H1 (cell line): ENCODE data around the gene IL12RB2. TPM values are rescaled to one million over a fixed set of nuclear protein-coding genes. Genes with fewer than 3 reads are reported as not detected.

Experiments used
- CTCF ChIA-PET: fragments of 300-600 bp; sonication (Branson Sonifier 250); formaldehyde crosslinking; loops from one replicate; lab custom pipeline; 2021; ENCODE audit not compliant: partially characterized antibody; lab: Charles Lee
- POLR2A ChIA-PET: fragments of 300-600 bp; sonication (Branson Sonifier 250); formaldehyde crosslinking; loops from one replicate; lab custom pipeline; 2021; ENCODE audit warnings: inconsistent platforms; ENCODE audit not compliant: partially characterized antibody; lab: Charles Lee
- DNase-seq, 2 experiments: peaks; one replicate each; pipeline versions ENCODE4 v3.0.0 to v3.0.0-alpha.2; 2010 to 2022; ENCODE audit warnings: low spot score in 2 of 2, low read depth in 1 of 2, mixed read lengths in 1 of 2
- FAIRE-seq: peaks from 2 replicates; lab custom pipeline; 2011; peaks lifted over from hg19 to GRCh38; lab: Jason Lieb, UNC
- H2AFZ ChIP-seq: 2 replicates; pipeline ENCODE4 v1.8.1; 2012; ENCODE audit warnings: low read length, inconsistent platforms
- H2AK5ac ChIP-seq: 2 replicates; pipeline ENCODE4 v1.6.1; 2013; ENCODE audit warnings: low read depth, low read length
- H2BK120ac ChIP-seq: replicated peaks from 2 replicates; pipeline ENCODE3; 2013; ENCODE audit warnings: low read depth, low read length, inconsistent platforms
- H2BK12ac ChIP-seq: 2 replicates; pipeline ENCODE4 v1.6.1; 2013; ENCODE audit warnings: low read depth, low read length
- H2BK15ac ChIP-seq: 2 replicates; pipeline ENCODE4 v1.6.1; 2013; ENCODE audit warnings: low read length
- H2BK20ac ChIP-seq: 2 replicates; pipeline ENCODE4 v1.6.1; 2013; ENCODE audit warnings: low read length
- H2BK5ac ChIP-seq: 2 replicates; pipeline ENCODE4 v1.6.1; 2013; ENCODE audit warnings: low read depth, low read length
- H3K14ac ChIP-seq: 2 replicates; pipeline ENCODE4 v1.6.1; 2013; ENCODE audit warnings: inconsistent platforms; ENCODE audit not compliant: insufficient read length
- H3K18ac ChIP-seq: 2 replicates; pipeline ENCODE4 v1.6.1; 2013; ENCODE audit warnings: low read length; ENCODE audit errors: extremely low read depth
- H3K23ac ChIP-seq: 2 replicates; pipeline ENCODE4 v1.6.1; 2013; ENCODE audit warnings: inconsistent platforms; ENCODE audit not compliant: insufficient read length
- H3K23me2 ChIP-seq: 2 replicates; pipeline ENCODE4 v1.6.1; 2013; ENCODE audit warnings: low read depth, low read length
- H3K27ac ChIP-seq: 2 replicates; pipeline ENCODE4 v1.6.1; 2011; ENCODE audit warnings: low read depth, low read length, inconsistent platforms
- H3K27me3 ChIP-seq, 4 experiments: replicated peaks in 1 of 4; 1 replicate in 1 of 4; 2 replicates in 3 of 4; pipeline versions ENCODE4 v1.6.1 to v1.8.1; 2011 to 2013; ENCODE audit warnings: low read length in 3 of 4, mild to moderate bottlenecking in 3 of 4, inconsistent platforms in 2 of 4, mixed read lengths in 2 of 4, moderate library complexity in 1 of 4; ENCODE audit not compliant: control insufficient read depth in 3 of 4, insufficient read depth in 3 of 4; ENCODE audit errors: extremely low read depth in 1 of 4
- H3K36me3 ChIP-seq, 4 experiments: 2 replicates each; pipeline versions ENCODE4 v1.6.1 to v1.8.1; 2011 to 2013; ENCODE audit warnings: mild to moderate bottlenecking in 4 of 4, low read length in 3 of 4, moderate library complexity in 2 of 4, control low read depth in 1 of 4, inconsistent platforms in 1 of 4; ENCODE audit not compliant: insufficient read depth in 4 of 4, control insufficient read depth in 2 of 4
- H3K4ac ChIP-seq: replicated peaks from 2 replicates; pipeline ENCODE3; 2013; ENCODE audit warnings: low read length, low read depth, mixed read lengths, inconsistent platforms; ENCODE audit not compliant: insufficient read length
- H3K4me1 ChIP-seq, 4 experiments: replicated peaks in 1 of 4; 1 replicate in 1 of 4; 2 replicates in 3 of 4; pipeline versions ENCODE4 v1.6.1 to v1.8.1; 2011 to 2013; ENCODE audit warnings: low read length in 3 of 4, inconsistent platforms in 2 of 4, mixed read lengths in 1 of 4; ENCODE audit not compliant: insufficient read depth in 4 of 4, control insufficient read depth in 3 of 4
- H3K4me2 ChIP-seq, 2 experiments: 2 replicates each; pipeline versions ENCODE4 v1.6.1 to v1.8.1; 2011 to 2013; ENCODE audit warnings: low read depth in 2 of 2, low read length in 2 of 2, control low read depth in 1 of 2, inconsistent platforms in 1 of 2, mild to moderate bottlenecking in 1 of 2; ENCODE audit not compliant: insufficient read depth in 1 of 2
- H3K4me3 ChIP-seq, 4 experiments: fragments of 200-600, 300-600 bp in 1 of 4; sonication (generic), shearing (Covaris generic), sonication (Bioruptor Twin) in 1 of 4; 2 replicates each; pipeline versions ENCODE4 v1.5.1 to v1.8.1; 2011 to 2016; ENCODE audit warnings: low read length in 4 of 4, low read depth in 3 of 4, control low read depth in 2 of 4, inconsistent platforms in 2 of 4, mild to moderate bottlenecking in 2 of 4, mixed read lengths in 1 of 4, moderate library complexity in 1 of 4; ENCODE audit not compliant: insufficient read depth in 2 of 4; ENCODE audit errors: extremely low read depth in 1 of 4
- H3K56ac ChIP-seq: replicated peaks from 2 replicates; pipeline ENCODE3; 2013; ENCODE audit warnings: low read depth, mild to moderate bottlenecking, mixed read lengths, low read length, inconsistent platforms; ENCODE audit not compliant: insufficient read length
- H3K79me1 ChIP-seq: 2 replicates; pipeline ENCODE4 v1.6.1; 2013; ENCODE audit warnings: low read depth, low read length, control low read depth
- H3K79me2 ChIP-seq, 2 experiments: 2 replicates each; pipeline versions ENCODE4 v1.6.1 to v1.8.1; 2012 to 2013; ENCODE audit warnings: low read length in 2 of 2, mild to moderate bottlenecking in 2 of 2, inconsistent platforms in 1 of 2; ENCODE audit not compliant: insufficient read depth in 2 of 2, control insufficient read depth in 1 of 2
- H3K9ac ChIP-seq, 4 experiments: replicated peaks in 1 of 4; 1 replicate in 1 of 4; 2 replicates in 3 of 4; pipeline versions ENCODE4 v1.6.1 to v1.8.1; 2011 to 2013; ENCODE audit warnings: low read depth in 3 of 4, low read length in 3 of 4, control low read depth in 2 of 4, mild to moderate bottlenecking in 2 of 4, moderate library complexity in 2 of 4, inconsistent platforms in 1 of 4; ENCODE audit errors: extremely low read depth in 1 of 4
- H3K9me3 ChIP-seq, 2 experiments: 2 replicates each; pipeline versions ENCODE4 v1.6.1 to v1.8.1; 2012 to 2013; ENCODE audit warnings: mild to moderate bottlenecking in 2 of 2, moderate library complexity in 2 of 2, control low read depth in 1 of 2, inconsistent platforms in 1 of 2, low read depth in 1 of 2, low read length in 1 of 2, mixed read lengths in 1 of 2; ENCODE audit not compliant: insufficient read depth in 2 of 2
- H4K20me1 ChIP-seq, 2 experiments: replicated peaks in 1 of 2; 2 replicates each; pipeline versions ENCODE3 to v1.8.1; 2011 to 2013; ENCODE audit warnings: inconsistent platforms in 2 of 2, low read length in 2 of 2, mild to moderate bottlenecking in 1 of 2; ENCODE audit not compliant: insufficient read depth in 2 of 2, control insufficient read depth in 1 of 2
- H4K5ac ChIP-seq: 2 replicates; pipeline ENCODE4 v1.6.1; 2013; ENCODE audit warnings: low read length, low read depth, mixed read lengths, inconsistent platforms; ENCODE audit not compliant: insufficient read length
- H4K8ac ChIP-seq: 2 replicates; pipeline ENCODE4 v1.8.0; 2013; ENCODE audit warnings: mild to moderate bottlenecking, moderate library complexity, low read length, inconsistent platforms; ENCODE audit not compliant: insufficient read depth; ENCODE audit errors: extremely low read depth
- H4K91ac ChIP-seq: replicated peaks from 2 replicates; pipeline ENCODE3; 2013; ENCODE audit warnings: low read length, mixed read lengths, inconsistent platforms; ENCODE audit not compliant: insufficient read length
- CBX5 ChIP-seq: fragments of 300-800, 300-1000 bp; sonication (generic); IDR thresholded peaks from 2 replicates; pipeline ENCODE4 v1.7.1; 2016; ENCODE audit warnings: antibody characterized with exemption, low read length, low read depth
- CBX8 ChIP-seq: fragments of 300-800, 300-1000 bp; sonication (generic); IDR thresholded peaks from 2 replicates; pipeline ENCODE4 v1.7.1; 2016; ENCODE audit warnings: low read depth, low read length, borderline replicate concordance
- EGR1 ChIP-seq: IDR thresholded peaks from 2 replicates; pipeline ENCODE4 v1.6.1; 2011; ENCODE audit warnings: low read depth, low read length, borderline replicate concordance
- KDM4A ChIP-seq: IDR thresholded peaks from one replicate; pipeline ENCODE4 v1.7.1; 2012; ENCODE audit warnings: low read depth, mild to moderate bottlenecking, moderate library complexity, low read length, inconsistent platforms; ENCODE audit not compliant: severe bottlenecking
- MAFK ChIP-seq: IDR thresholded peaks from 2 replicates; pipeline ENCODE4 v1.6.1; 2012; ENCODE audit warnings: low read depth, mild to moderate bottlenecking, improper control_type of control experiment, low read length
- POLR2AphosphoS5 ChIP-seq: IDR thresholded peaks from 2 replicates; pipeline ENCODE4 v1.6.1; 2011; ENCODE audit warnings: low read depth, low read length
- SIX5 ChIP-seq: IDR thresholded peaks from 2 replicates; pipeline ENCODE4 v1.6.1; 2011; ENCODE audit warnings: mild to moderate bottlenecking, low read depth, low read length
- SP4 ChIP-seq: IDR thresholded peaks from 2 replicates; pipeline ENCODE4 v1.6.1; 2012; ENCODE audit warnings: low read length, inconsistent platforms
- TBP ChIP-seq: IDR thresholded peaks from 2 replicates; pipeline ENCODE4 v1.6.1; 2011; ENCODE audit warnings: low read depth, low read length, improper control_type of control experiment
- TEAD4 ChIP-seq: IDR thresholded peaks from 2 replicates; pipeline ENCODE4 v1.6.1; 2012; ENCODE audit warnings: low read depth, low read length, inconsistent platforms, mixed read lengths
- ZNF274 ChIP-seq: IDR thresholded peaks from 2 replicates; pipeline ENCODE4 v1.7.0; 2012; ENCODE audit warnings: low read length, borderline replicate concordance; ENCODE audit errors: extremely low read depth
- WGBS, 2 experiments: shearing (Covaris generic) in 1 of 2; methylation state at CpG; one replicate each; pipeline versions ENCODE4 v1.1.6 to v1.1.7; 2013 to 2015; ENCODE audit warnings: low lambda C conversion rate in 2 of 2, mixed read lengths in 2 of 2, inconsistent platforms in 1 of 2, low coverage in 1 of 2, missing lambda C conversion rate in 1 of 2; ENCODE audit not compliant: insufficient replicate concordance in 2 of 2, insufficient coverage in 1 of 2, insufficient read length in 1 of 2; ENCODE audit errors: extremely low coverage in 1 of 2, missing lambda C conversion rate in 1 of 2; 5-methylcytosine and 5-hydroxymethylcytosine counted together
- polyA plus RNA-seq, 7 experiments: library from polyadenylated mRNA; depleted of rRNA in 3 of 7; stranded (reverse) in 5 of 7; unstranded in 2 of 7; fragments of >200 nt in 5 of 7; fragments of 200-250 nt in 2 of 7; gene quantifications; 1 replicate in 5 of 7; 2 replicates in 1 of 7; 4 replicates in 1 of 7; pipeline versions ENCODE4 v1.2.1 to v1.2.3, GENCODE V29; 2011 to 2013; ENCODE audit warnings: missing spikeins in 2 of 7, mixed read lengths in 2 of 7
- total RNA-seq: library from RNA; stranded (reverse); fragmentation: NEBNext Ultra II Directional; extraction: Animal tissue kit (Norgen Biotek cat#: 25700); gene quantifications from 2 replicates; pipeline ENCODE4 v1.2.1, GENCODE V29; 2021

IL12RB2 gene
- total and polyA plus RNA-seq, 2 of the 8 experiments (the other 6 are each of a cell fraction or from before 2014, with no cell fraction given) = 1.4 TPM

- Histone ChIP-seq H3K4me3 (no peak overlapping the region), H2BK15ac (no peak overlapping the region), H3K36me3 (no peaks in the 10 kb centered on the region), H4K5ac (no peak overlapping the region), H4K8ac (no peak overlapping the region), H3K4ac (no peak overlapping the region), H3K9me3 (no peaks in the 10 kb centered on the region), H2BK20ac (no peak overlapping the region), H2BK5ac (no peak overlapping the region), H3K27me3 (no peaks in the 10 kb centered on the region), H2AFZ (no peak overlapping the region), H2AK5ac (no peak overlapping the region), H3K23ac (no peak overlapping the region), H2BK120ac (no peak overlapping the region), H3K18ac (no peak overlapping the region), H3K79me2 (no peaks in the 10 kb centered on the region), H4K20me1 (no peaks in the 10 kb centered on the region), H3K4me1 (peaks cover 0 to 3% (median 1%) of the 10 kb centered on the region in 4 experiments; a peak in 2 of 7 replicates), H3K4me2 (no peak overlapping the region), H3K23me2 (no peaks in the 10 kb centered on the region), H3K9ac (no peak overlapping the region), H3K14ac (no peak overlapping the region), H2BK12ac (no peak overlapping the region), H3K79me1 (no peaks in the 10 kb centered on the region), H3K56ac (no peak overlapping the region), H4K91ac (no peak overlapping the region), H3K27ac (no peak overlapping the region)
- TF ChIP-seq SIX5 = no peak
- no peak for TF ChIP-seq SP4
- no peak for TF ChIP-seq MAFK
- TF ChIP-seq CBX5 = no peak
- no peak for TF ChIP-seq KDM4A
- no peak for TF ChIP-seq CBX8
- no peak for TF ChIP-seq ZNF274
- no peak for TF ChIP-seq TBP
- no peak for TF ChIP-seq EGR1
- no peak for TF ChIP-seq POLR2AphosphoS5
- TF ChIP-seq TEAD4 = no peak
- FAIRE-seq (no peak), DNase-seq (no peak)
- 88% methylated on average over 2 of the region's 2 CpGs; no CpG with 5 or more reads in 1 of the 2 experiments for WGBS, 2 experiments
- CTCF ChIA-PET = interaction anchor here (0.7 to 2.5 kb wide), 4 partner anchors 15 to 158 kb away, joined by 3 to 13 read pairs (median 6); no protein-coding TSS in a partner anchor
- POLR2A ChIA-PET = interaction anchor here (1.3 to 2.4 kb wide), 4 partner anchors 15 to 60 kb away, joined by 3 to 9 read pairs (median 6); partner anchors contain the start of gene SERBP1
These were observed 63.4 kb downstream of the IL12RB2 start for GRCh38 chr1:67371043-67371442.
